Stimulated activated CD4-positive, alpha-beta T cell treated with anti-CD3 and anti-CD28 coated beads, Interleukin-1b, Interleukin-23, amount 100 ng/mL, for 24 hours (primary cell): Measurements from ENCODE around the gene EML1.

Source experiments
- DNase-seq, 4 experiments: peaks; one replicate each; pipeline ENCODE4 v3.0.0-alpha.2; 2020; ENCODE audit warnings: low read depth in 4 of 4, low spot score in 1 of 4

Gene EML1

DNA sequence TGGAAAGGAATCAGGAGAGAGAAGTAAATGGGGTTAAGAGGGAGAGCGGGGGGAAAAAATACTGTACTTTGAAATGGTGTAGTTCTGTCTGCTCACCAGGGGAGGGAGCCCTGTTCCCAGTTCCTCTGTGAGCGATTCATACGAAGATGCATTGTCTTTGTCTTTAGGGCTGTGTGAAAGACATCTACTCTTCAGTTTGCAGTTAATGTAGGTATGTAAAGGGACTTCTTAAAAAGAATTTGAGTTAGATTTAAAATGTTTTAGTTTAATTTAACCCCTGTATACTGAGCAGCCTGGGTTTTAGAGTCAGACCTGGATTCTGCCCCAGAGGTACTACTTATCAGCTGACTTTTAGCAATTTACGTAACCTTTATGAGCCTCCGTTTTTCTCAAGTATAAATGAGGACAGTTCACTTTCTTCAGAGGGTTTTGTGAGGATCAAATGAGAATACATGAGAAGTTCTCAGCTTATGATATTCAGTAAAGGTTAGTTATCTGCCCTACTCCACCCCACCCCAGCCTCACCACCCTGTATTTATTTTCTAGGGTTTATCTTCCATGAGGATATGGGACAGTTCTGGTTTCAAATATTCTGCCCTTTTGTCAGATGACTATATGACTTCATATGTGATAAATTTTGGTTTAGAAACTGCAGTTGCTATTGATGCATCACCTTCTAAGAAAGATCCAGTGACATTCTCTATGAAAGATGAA is 189.5 kb downstream of the EML1 start:
- peak in 3 of 4 experiments; percentile 32 to 39 (median 35) for DNase-seq

DNA sequence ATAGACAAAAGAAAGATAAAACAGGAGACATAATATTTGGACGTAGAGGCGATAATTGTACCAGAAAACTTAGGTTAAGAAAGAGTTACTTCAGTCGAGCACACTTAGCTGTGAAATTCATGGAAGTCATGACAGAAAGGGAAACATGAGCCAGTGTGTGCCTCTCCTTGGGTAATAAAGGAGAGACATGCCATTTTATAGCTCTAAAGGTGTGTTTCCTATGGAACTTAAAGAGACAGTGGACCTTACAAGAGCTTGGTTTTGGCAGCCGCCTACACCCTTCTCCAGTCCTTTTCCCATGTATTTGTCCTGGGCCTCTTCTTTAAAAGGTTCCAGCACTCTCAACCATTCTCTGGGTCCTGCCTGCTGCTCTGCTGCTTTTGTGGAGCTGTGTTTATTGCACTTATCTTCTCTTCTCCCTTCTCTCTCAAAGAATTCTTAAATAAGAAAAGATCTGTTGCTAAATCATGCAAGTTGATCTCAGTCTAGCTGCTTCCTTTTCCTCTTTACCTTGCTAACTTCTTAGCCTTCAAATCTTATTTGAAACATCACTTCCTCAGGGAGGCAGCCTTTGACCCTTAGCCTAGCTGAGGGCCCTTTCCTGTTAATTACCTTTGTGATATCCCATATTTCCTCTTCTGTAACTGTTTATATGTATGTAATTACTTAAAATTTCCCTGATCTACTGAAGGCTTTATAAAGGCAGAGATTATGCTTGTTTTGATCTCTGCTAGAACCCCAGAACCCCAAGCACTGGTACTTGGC is 190.2 kb downstream of the EML1 start:
- DNase-seq, result no peak

DNA sequence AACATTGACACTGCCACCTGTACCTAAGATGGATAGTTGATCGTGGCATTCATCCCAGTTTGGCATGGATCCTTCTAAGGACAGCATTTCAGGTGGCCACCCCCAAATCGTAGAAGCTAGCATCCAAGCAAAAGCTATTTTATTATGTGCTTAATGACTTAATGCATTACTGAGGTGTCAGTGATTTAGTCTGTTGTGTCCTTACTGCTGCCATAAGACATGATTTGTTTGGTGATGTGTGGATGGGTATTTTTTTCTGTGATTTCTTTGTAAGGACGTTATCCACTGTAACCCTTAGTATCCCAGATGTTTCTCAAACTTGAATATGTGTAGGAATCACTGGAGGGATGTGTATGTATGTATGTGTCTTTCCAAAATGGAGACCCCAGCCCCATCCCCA is 190.8 kb downstream of the EML1 start:
- DNase-seq, result no peak

DNA sequence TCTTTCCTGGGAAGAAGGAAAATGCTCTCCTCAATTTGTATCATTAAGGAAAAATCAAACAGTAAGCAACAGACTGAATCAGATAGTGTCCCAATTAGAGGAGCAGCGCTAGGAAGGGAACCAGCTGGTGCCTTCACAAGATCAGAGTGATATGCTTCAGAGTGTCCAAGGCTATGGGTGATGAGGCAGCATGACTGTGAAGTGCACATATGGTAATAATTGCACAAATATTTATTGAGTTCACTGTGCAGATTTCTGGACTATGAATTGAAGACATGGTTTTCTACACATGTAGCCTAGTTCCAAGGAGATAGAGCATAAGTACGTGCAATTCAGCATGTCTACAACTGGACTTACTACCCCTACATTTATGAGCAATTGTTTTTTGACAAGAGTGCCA is 193.2 kb downstream of the EML1 start:
- DNase-seq, result no peak

DNA sequence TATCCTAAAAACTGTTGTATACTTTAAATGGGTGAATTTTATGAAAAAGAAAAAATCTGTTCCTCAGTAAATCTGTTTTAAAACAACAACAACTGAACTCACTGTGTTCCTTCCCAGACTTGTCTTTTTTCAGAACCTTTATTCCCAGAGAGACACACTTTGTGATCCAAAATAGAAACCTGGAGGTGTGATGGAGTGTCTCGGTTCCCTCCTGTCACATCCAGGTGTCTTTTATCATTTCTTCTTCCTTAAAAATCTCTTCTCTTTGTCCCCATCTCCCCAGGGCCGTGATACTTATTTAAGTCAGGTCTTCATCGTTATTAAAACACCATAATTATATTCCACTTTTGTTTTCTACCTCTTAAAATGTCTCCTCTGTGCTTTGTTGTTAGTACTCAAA is 195.8 kb downstream of the EML1 start:
- DNase-seq, result no peak

DNA sequence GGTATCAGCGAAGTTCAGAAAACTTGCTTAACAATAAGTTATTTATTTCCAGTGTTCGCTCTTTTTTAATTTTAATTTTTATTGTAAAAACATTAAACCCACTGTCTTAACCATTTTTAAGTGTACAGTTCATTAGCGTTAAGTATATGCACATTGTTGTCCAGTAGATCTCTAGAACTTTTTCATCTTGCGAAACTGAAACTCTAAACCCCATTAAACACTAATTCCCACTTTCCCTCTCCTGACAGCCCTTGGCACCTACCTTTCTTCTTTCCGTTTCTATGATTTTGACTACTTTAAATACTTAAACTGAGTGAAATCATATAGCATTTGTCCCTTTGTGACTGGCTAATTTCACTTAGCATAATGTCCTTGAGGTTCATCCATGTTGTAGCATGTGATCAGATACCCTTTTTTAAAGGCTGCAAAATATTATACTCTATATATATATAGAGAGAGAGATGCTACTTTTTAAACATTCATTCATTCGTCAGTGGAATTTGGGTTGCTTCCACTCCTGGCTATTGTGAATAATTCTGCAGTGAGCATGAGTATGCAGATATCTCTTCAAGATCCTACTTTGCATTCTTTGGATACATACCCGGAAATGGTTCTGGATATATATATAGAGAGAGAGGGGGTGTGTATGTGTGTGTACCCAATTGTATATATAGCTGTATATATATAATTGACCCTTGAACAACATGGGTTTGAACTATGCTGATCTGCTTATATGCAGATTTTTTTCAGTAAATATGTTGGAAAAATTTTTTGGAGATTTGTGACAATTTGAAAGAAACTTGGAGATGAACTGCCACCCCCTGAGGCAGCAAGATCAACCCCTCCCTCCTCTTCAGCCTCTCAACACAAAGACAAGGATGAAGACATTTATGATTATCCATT is 197.3 kb downstream of the EML1 start:
- no peak for DNase-seq

DNA sequence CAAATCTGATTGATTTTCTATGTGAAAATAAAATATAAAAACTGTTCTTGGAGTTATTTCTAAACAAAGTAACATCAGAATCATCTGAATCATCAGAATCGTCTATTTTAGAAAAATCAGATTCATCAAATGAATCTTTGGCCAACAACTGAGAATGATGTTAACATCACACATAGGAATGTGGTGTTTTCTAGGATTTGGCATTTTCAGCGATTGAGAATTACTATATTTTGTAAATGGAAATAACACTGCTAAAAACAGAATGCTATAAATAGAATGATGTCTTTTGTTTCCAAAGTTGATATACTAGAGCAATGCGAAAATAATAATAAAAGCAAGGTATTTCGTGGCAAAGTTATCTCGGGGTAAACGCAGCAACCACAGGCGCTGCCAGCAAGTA is 198.1 kb downstream of the EML1 start:
- DNase-seq, result no peak
